ENCODE data around the gene STX1B. TPM values are rescaled to one million over a fixed set of nuclear protein-coding genes. Genes with fewer than 3 reads are reported as not detected.
"Not testable (repeated sequence)": the region's sequence is repeated elsewhere in the genome, so short reads cannot be mapped to it uniquely, and the experiment has no call there.

STX1B gene
- total RNA-seq, 1 experiment from 2014 or later: 0.05 TPM

GRCh38 chr16:31029272-31029671 lies 18.8 kb upstream of the STX1B start:
- Histone ChIP-seq H3K4me3 (no peak overlapping the region), H3K27ac (no peak overlapping the region), H3K9me3 (replicated peaks) (no peaks in the 10 kb centered on the region), H3K27me3 (replicated peaks) (no peaks in the 10 kb centered on the region), H3K36me3 (0 out of 2 replicates have a peak, but pooled peaks cover 3% of the 10 kb centered on the region), H3K4me1 (replicated peaks) (peaks cover 8% of the 10 kb centered on the region)
- DNase-seq (ENCODE audit: low read depth in 1 of 2, low spot score in 2 of 2): no peak

- Histone ChIP-seq H3K27me3 (replicated peaks) (no peaks in the 10 kb centered on the region), H3K4me1 (replicated peaks) (no peaks in the 10 kb centered on the region), H3K4me3 (no peak overlapping the region), H3K27ac (no peak overlapping the region), H3K9me3 (replicated peaks) (no peaks in the 10 kb centered on the region), H3K36me3 (no peaks in the 10 kb centered on the region)
- no peak for DNase-seq (ENCODE audit: low read depth in 1 of 2, low spot score in 2 of 2)
Observed at GRCh38 chr16:31025339-31025738, 14.9 kb upstream of the STX1B start.

- H3K4me3 ChIP-seq: no peak overlapping the region
- H3K4me1 ChIP-seq (replicated peaks): no peaks in the 10 kb centered on the region
- H3K27me3 ChIP-seq (replicated peaks): no peaks in the 10 kb centered on the region
Observed at GRCh38 chr16:31023627-31024226, 13.3 kb upstream of the STX1B start.

GRCh38 chr16:31023252-31023602 lies 12.8 kb upstream of the STX1B start:
- no peak overlapping the region for H3K27ac ChIP-seq
- no peaks in the 10 kb centered on the region for H3K9me3 ChIP-seq (replicated peaks)
- H3K27me3 ChIP-seq (replicated peaks): no peaks in the 10 kb centered on the region
- H3K36me3 ChIP-seq: no peaks in the 10 kb centered on the region
- no peaks in the 10 kb centered on the region for H3K4me1 ChIP-seq (replicated peaks)
- H3K4me3 ChIP-seq: no peak overlapping the region
- DNase-seq (ENCODE audit: low read depth in 1 of 2, low spot score in 2 of 2): no peak

More at GRCh38 chr16:31023627-31024226, 13.3 kb upstream of the STX1B start:
- Histone ChIP-seq H3K9me3 (replicated peaks) (no peaks in the 10 kb centered on the region), H3K27ac (no peak overlapping the region), H3K36me3 (no peaks in the 10 kb centered on the region)
- DNase-seq (ENCODE audit: low read depth in 1 of 2, low spot score in 2 of 2): no peak

- Histone ChIP-seq H3K4me1 (replicated peaks) (no peaks in the 10 kb centered on the region), H3K4me3 (no peak overlapping the region), H3K36me3 (no peaks in the 10 kb centered on the region), H3K9me3 (replicated peaks) (no peaks in the 10 kb centered on the region), H3K27me3 (replicated peaks) (no peaks in the 10 kb centered on the region), H3K27ac (no peak overlapping the region)
- no peak for DNase-seq (ENCODE audit: low read depth in 1 of 2, low spot score in 2 of 2)
Observed at GRCh38 chr16:31022544-31023251, 12.3 kb upstream of the STX1B start.

- Histone ChIP-seq H3K9me3 (replicated peaks) (no peaks in the 10 kb centered on the region), H3K4me3 (no peak overlapping the region), H3K27me3 (replicated peaks) (no peaks in the 10 kb centered on the region), H3K36me3 (no peaks in the 10 kb centered on the region), H3K4me1 (replicated peaks) (no peaks in the 10 kb centered on the region), H3K27ac (no peak overlapping the region)
- DNase-seq (ENCODE audit: low read depth in 1 of 2, low spot score in 2 of 2): no peak
Observed at GRCh38 chr16:31020536-31020935, 10.1 kb upstream of the STX1B start.

- H3K4me3 ChIP-seq; H3K27ac ChIP-seq; H3K4me1 ChIP-seq (replicated peaks); DNase-seq (ENCODE audit: low read depth in 1 of 2, low spot score in 2 of 2); H3K36me3 ChIP-seq; H3K27me3 ChIP-seq (replicated peaks); H3K9me3 ChIP-seq (replicated peaks): not testable (repeated sequence)
Observed at GRCh38 chr16:31017756-31018155, 7.3 kb upstream of the STX1B start.

- no peak overlapping the region for H3K27ac ChIP-seq
- H3K4me1 ChIP-seq (replicated peaks): no peaks in the 10 kb centered on the region
- DNase-seq (ENCODE audit: low read depth in 1 of 2, low spot score in 2 of 2): no peak
- no peaks in the 10 kb centered on the region for H3K36me3 ChIP-seq
- H3K4me3 ChIP-seq: no peak overlapping the region
- peaks cover 8% of the 10 kb centered on the region for H3K27me3 ChIP-seq (replicated peaks)
- H3K9me3 ChIP-seq (replicated peaks): no peaks in the 10 kb centered on the region
Observed at GRCh38 chr16:31016018-31016417, 5.6 kb upstream of the STX1B start.

- H3K4me3 ChIP-seq; H3K9me3 ChIP-seq (replicated peaks); H3K27ac ChIP-seq; H3K4me1 ChIP-seq (replicated peaks); DNase-seq (ENCODE audit: low read depth in 1 of 2, low spot score in 2 of 2); H3K36me3 ChIP-seq: not testable (repeated sequence)
- peaks cover 14% of the 10 kb centered on the region for H3K27me3 ChIP-seq (replicated peaks)
Observed at GRCh38 chr16:31013292-31013691, 2.9 kb upstream of the STX1B start.

- not testable (repeated sequence) for H3K4me1 ChIP-seq (replicated peaks); H3K9me3 ChIP-seq (replicated peaks); H3K4me3 ChIP-seq; H3K27ac ChIP-seq; DNase-seq (ENCODE audit: low read depth in 1 of 2, low spot score in 2 of 2); H3K36me3 ChIP-seq
- peaks cover 14% of the 10 kb centered on the region for H3K27me3 ChIP-seq (replicated peaks)
Observed at GRCh38 chr16:31011815-31012214, 1.4 kb upstream of the STX1B start.

- no peak for DNase-seq (ENCODE audit: low read depth in 1 of 2, low spot score in 2 of 2)
- H3K36me3 ChIP-seq: no peaks in the 10 kb centered on the region
- H3K9me3 ChIP-seq (replicated peaks): no peaks in the 10 kb centered on the region
- H3K4me1 ChIP-seq (replicated peaks): no peaks in the 10 kb centered on the region
- H3K27ac ChIP-seq: no peak overlapping the region
- peaks cover 14% of the 10 kb centered on the region for H3K27me3 ChIP-seq (replicated peaks)
- H3K4me3 ChIP-seq: no peak overlapping the region
Observed at GRCh38 chr16:31009894-31010584, 399 bp downstream of the STX1B start.

- Histone ChIP-seq H3K4me3 (no peak overlapping the region), H3K9me3 (replicated peaks) (no peaks in the 10 kb centered on the region), H3K27ac (no peak overlapping the region)
Observed at GRCh38 chr16:31009120-31009519, 1.3 kb downstream of the STX1B start.

GRCh38 chr16:31008551-31008950 lies 1.9 kb downstream of the STX1B start:
- H3K4me3 ChIP-seq: no peak overlapping the region
- H3K27me3 ChIP-seq (replicated peaks): peaks cover 14% of the 10 kb centered on the region
- no peaks in the 10 kb centered on the region for H3K36me3 ChIP-seq
- no peaks in the 10 kb centered on the region for H3K4me1 ChIP-seq (replicated peaks)
- H3K27ac ChIP-seq: no peak overlapping the region
- no peaks in the 10 kb centered on the region for H3K9me3 ChIP-seq (replicated peaks)
- DNase-seq (ENCODE audit: low read depth in 1 of 2, low spot score in 2 of 2): no peak

More at GRCh38 chr16:31009120-31009519, 1.3 kb downstream of the STX1B start:
- no peaks in the 10 kb centered on the region for H3K36me3 ChIP-seq
- no peak for DNase-seq (ENCODE audit: low read depth in 1 of 2, low spot score in 2 of 2)
- H3K4me1 ChIP-seq (replicated peaks): no peaks in the 10 kb centered on the region
- peaks cover 14% of the 10 kb centered on the region for H3K27me3 ChIP-seq (replicated peaks)

- H3K4me3 ChIP-seq: no peak overlapping the region
- no peak overlapping the region for H3K27ac ChIP-seq
- H3K9me3 ChIP-seq (replicated peaks): no peaks in the 10 kb centered on the region
- no peaks in the 10 kb centered on the region for H3K4me1 ChIP-seq (replicated peaks)
- H3K27me3 ChIP-seq (replicated peaks): peaks cover 14% of the 10 kb centered on the region
- DNase-seq (ENCODE audit: low read depth in 1 of 2, low spot score in 2 of 2): no peak
- H3K36me3 ChIP-seq: no peaks in the 10 kb centered on the region
Observed at GRCh38 chr16:31008149-31008548, 2.3 kb downstream of the STX1B start.
